GM18858 (cell line): ENCODE measurements around the gene SERPINA10.
"Not testable (repeated sequence)": the region's sequence is repeated elsewhere in the genome, so short reads cannot be mapped to it uniquely, and the experiment has no call there.

ENCODE experiments used
- ATAC-seq: cut with Tn5 transposase; IDR thresholded peaks from one replicate; pipeline ENCODE4 v1.9.1; 2021; ENCODE audit not compliant: unreplicated experiment

The SERPINA10 gene

GRCh38 chr14:94284221-94284620, 8.8 kb downstream of the SERPINA10 start:
- no peak for ATAC-seq

- no peak for ATAC-seq
Observed at GRCh38 chr14:94282991-94283723, 9.9 kb downstream of the SERPINA10 start.

GRCh38 chr14:94278731-94279130, 14.3 kb downstream of the SERPINA10 start:
- no peak for ATAC-seq

GRCh38 chr14:94276898-94277561, 16.0 kb downstream of the SERPINA10 start:
- not testable (repeated sequence) for ATAC-seq

GRCh38 chr14:94269156-94269555, 23.9 kb downstream of the SERPINA10 start:
- ATAC-seq: no peak

GRCh38 chr14:94268582-94268981, 24.5 kb downstream of the SERPINA10 start:
- not testable (repeated sequence) for ATAC-seq

GRCh38 chr14:94267352-94267751, 25.7 kb downstream of the SERPINA10 start:
- no peak for ATAC-seq

GRCh38 chr14:94264195-94264594, 28.9 kb downstream of the SERPINA10 start:
- not testable (repeated sequence) for ATAC-seq

GRCh38 chr14:94244182-94244581, 48.9 kb downstream of the SERPINA10 start:
- no peak for ATAC-seq

GRCh38 chr14:94239406-94239805, 53.7 kb downstream of the SERPINA10 start:
- ATAC-seq: no peak

GRCh38 chr14:94237983-94238382, 55.1 kb downstream of the SERPINA10 start:
- no peak for ATAC-seq

- ATAC-seq: no peak
Observed at GRCh38 chr14:94237046-94237445, 56.0 kb downstream of the SERPINA10 start.
